CD4-positive, alpha-beta T cell treated with Interleukin-6 for 4 hours (primary cell): ENCODE results near the gene GCLM.

Experiments used
- DNase-seq: peaks from one replicate; pipeline ENCODE4 v3.0.0-alpha.2; 2020; ENCODE audit warnings: mixed read lengths

Gene GCLM

GRCh38 chr1:93846206-93846991 lies 62.8 kb downstream of the GCLM start:
- peak; percentile 89 for DNase-seq

GRCh38 chr1:93845538-93846205 lies 63.6 kb downstream of the GCLM start:
- DNase-seq, result peak; percentile 61

GRCh38 chr1:93844262-93845045 lies 64.8 kb downstream of the GCLM start:
- peak; percentile 61 for DNase-seq

GRCh38 chr1:93842750-93843500 lies 66.3 kb downstream of the GCLM start:
- no peak for DNase-seq

GRCh38 chr1:93841771-93842170 lies 67.5 kb downstream of the GCLM start:
- DNase-seq, result no peak

- no peak for DNase-seq
These were observed 68.2 kb downstream of the GCLM start for GRCh38 chr1:93840956-93841482.

- no peak for DNase-seq
These were observed 69.5 kb downstream of the GCLM start for GRCh38 chr1:93839753-93840152.

- DNase-seq, result no peak
These were observed 69.9 kb downstream of the GCLM start for GRCh38 chr1:93839307-93839706.

GRCh38 chr1:93837961-93838360 lies 71.3 kb downstream of the GCLM start:
- DNase-seq, result no peak
